ENCODE results near the gene FER1L5. TPM values are rescaled to one million over a fixed set of nuclear protein-coding genes. Genes with fewer than 3 reads are reported as not detected.

The FER1L5 gene
- total and polyA plus RNA-seq, 9 of the 15 experiments (the other 6 are each of a cell fraction or from before 2014, with no cell fraction given) = 0.01 TPM; not detected in 6

DNA sequence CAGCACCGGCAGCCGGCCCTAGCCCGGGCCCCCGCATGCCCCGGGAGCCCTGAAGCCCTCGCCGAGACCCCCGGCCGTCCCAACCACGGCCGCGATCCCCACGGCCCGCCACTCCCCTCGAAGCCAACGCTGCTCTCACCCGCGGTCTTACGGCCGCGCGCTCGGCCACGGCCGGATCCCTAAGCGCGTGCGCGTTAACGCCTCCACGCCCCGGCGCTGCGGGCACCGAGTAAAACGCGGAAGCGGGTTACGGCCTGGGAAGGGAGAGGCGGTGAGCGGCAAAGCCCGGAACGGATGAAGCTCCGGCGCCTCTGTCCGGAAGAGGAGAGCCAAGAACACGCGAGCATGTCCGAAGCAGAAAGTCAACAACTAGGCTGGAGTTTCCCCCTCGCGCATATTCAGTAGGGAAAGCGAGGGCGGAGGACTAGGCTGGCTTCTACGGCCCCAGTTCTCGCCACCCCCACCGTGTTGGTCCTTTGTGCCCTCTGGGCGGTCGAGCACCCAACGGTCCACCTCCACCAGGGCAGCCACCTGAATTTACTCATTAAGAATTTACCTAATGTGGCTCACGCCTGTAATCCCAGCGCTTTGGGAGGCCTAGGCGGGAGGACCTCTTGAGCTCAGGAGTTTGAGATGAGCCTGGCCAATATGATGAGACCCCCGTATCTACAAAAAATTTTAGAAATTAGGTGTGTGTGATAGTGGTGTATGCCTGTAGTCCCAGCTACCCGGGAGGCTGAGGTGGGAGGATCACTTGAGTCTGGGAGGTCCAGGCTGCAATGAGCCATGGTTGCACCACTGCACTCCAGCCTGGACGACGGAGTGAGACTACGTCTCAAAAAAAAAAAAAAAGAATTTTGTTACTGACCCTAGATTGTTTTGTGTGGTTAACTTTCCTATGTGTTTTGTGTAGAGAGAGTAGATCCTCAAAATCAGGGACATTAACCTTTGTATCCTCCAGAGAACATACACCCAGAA is 4.1 kb upstream of the FER1L5 start, which contains the start of gene KANSL3 (continued):
- TF ChIP-seq ZNF830 (CRISPR knock-in tag; IDR thresholded peaks at IDR 0.05) (0 out of 2 replicates have a peak, but pooled peaks have one; percentile 33), JUN (IDR thresholded peaks at IDR 0.05; ENCODE audit: borderline replicate concordance, low read depth, low read length) (no peak), JUN (CRISPR knock-in tag; IDR thresholded peaks at IDR 0.05; ENCODE audit: borderline replicate concordance) (peak; percentile 58; the same call in 1 of the 2 replicates), KLF1 (tag; IDR thresholded peaks at IDR 0.05) (0 out of 2 replicates have a peak, but pooled peaks have one; percentile 64), ZNF253 (CRISPR knock-in tag; conservative IDR thresholded peaks at IDR 0.05) (no peak), ZNF347 (CRISPR knock-in tag; IDR thresholded peaks at IDR 0.05; ENCODE audit: low read depth) (no peak), ZNF3 (CRISPR knock-in tag; IDR thresholded peaks at IDR 0.05) (no peak), MED1 (CRISPR knock-in tag; IDR thresholded peaks at IDR 0.05; ENCODE audit: borderline replicate concordance) (no peak), MIER1 (IDR thresholded peaks at IDR 0.05; ENCODE audit: low read depth) (no peak), ZSCAN32 (CRISPR knock-in tag; IDR thresholded peaks at IDR 0.05) (no peak)
- TF ChIP-seq, protein P1, sequence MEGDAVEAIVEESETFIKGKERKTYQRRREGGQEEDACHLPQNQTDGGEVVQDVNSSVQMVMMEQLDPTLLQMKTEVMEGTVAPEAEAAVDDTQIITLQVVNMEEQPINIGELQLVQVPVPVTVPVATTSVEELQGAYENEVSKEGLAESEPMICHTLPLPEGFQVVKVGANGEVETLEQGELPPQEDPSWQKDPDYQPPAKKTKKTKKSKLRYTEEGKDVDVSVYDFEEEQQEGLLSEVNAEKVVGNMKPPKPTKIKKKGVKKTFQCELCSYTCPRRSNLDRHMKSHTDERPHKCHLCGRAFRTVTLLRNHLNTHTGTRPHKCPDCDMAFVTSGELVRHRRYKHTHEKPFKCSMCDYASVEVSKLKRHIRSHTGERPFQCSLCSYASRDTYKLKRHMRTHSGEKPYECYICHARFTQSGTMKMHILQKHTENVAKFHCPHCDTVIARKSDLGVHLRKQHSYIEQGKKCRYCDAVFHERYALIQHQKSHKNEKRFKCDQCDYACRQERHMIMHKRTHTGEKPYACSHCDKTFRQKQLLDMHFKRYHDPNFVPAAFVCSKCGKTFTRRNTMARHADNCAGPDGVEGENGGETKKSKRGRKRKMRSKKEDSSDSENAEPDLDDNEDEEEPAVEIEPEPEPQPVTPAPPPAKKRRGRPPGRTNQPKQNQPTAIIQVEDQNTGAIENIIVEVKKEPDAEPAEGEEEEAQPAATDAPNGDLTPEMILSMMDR (IDR thresholded peaks at IDR 0.05 in 2 of 3, conservative IDR thresholded peaks at IDR 0.05 in 1 of 3; ENCODE audit: insufficient read depth in 2 of 3, low read depth in 1 of 3, low read length in 3 of 3) = peak in 1 of 3 experiments; percentile 16; a peak in 2 of 6 replicates
- TF ChIP-seq, protein P2, sequence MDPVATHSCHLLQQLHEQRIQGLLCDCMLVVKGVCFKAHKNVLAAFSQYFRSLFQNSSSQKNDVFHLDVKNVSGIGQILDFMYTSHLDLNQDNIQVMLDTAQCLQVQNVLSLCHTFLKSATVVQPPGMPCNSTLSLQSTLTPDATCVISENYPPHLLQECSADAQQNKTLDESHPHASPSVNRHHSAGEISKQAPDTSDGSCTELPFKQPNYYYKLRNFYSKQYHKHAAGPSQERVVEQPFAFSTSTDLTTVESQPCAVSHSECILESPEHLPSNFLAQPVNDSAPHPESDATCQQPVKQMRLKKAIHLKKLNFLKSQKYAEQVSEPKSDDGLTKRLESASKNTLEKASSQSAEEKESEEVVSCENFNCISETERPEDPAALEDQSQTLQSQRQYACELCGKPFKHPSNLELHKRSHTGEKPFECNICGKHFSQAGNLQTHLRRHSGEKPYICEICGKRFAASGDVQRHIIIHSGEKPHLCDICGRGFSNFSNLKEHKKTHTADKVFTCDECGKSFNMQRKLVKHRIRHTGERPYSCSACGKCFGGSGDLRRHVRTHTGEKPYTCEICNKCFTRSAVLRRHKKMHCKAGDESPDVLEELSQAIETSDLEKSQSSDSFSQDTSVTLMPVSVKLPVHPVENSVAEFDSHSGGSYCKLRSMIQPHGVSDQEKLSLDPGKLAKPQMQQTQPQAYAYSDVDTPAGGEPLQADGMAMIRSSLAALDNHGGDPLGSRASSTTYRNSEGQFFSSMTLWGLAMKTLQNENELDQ (CRISPR knock-in tag; IDR thresholded peaks at IDR 0.05; ENCODE audit: borderline replicate concordance) = peak; percentile 71; the same call in 1 of the 2 replicates
- TF ChIP-seq, protein P3, sequence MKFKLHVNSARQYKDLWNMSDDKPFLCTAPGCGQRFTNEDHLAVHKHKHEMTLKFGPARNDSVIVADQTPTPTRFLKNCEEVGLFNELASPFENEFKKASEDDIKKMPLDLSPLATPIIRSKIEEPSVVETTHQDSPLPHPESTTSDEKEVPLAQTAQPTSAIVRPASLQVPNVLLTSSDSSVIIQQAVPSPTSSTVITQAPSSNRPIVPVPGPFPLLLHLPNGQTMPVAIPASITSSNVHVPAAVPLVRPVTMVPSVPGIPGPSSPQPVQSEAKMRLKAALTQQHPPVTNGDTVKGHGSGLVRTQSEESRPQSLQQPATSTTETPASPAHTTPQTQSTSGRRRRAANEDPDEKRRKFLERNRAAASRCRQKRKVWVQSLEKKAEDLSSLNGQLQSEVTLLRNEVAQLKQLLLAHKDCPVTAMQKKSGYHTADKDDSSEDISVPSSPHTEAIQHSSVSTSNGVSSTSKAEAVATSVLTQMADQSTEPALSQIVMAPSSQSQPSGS (CRISPR knock-in tag; IDR thresholded peaks at IDR 0.05) = no peak
- TF ChIP-seq, protein P4, sequence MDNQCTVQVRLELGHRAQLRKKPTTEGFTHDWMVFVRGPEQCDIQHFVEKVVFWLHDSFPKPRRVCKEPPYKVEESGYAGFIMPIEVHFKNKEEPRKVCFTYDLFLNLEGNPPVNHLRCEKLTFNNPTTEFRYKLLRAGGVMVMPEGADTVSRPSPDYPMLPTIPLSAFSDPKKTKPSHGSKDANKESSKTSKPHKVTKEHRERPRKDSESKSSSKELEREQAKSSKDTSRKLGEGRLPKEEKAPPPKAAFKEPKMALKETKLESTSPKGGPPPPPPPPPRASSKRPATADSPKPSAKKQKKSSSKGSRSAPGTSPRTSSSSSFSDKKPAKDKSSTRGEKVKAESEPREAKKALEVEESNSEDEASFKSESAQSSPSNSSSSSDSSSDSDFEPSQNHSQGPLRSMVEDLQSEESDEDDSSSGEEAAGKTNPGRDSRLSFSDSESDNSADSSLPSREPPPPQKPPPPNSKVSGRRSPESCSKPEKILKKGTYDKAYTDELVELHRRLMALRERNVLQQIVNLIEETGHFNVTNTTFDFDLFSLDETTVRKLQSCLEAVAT (IDR thresholded peaks at IDR 0.05) = 0 out of 4 replicates have a peak, but pooled peaks of 1 of the 2 experiments have one; percentile 23
- TF ChIP-seq, protein P5, sequence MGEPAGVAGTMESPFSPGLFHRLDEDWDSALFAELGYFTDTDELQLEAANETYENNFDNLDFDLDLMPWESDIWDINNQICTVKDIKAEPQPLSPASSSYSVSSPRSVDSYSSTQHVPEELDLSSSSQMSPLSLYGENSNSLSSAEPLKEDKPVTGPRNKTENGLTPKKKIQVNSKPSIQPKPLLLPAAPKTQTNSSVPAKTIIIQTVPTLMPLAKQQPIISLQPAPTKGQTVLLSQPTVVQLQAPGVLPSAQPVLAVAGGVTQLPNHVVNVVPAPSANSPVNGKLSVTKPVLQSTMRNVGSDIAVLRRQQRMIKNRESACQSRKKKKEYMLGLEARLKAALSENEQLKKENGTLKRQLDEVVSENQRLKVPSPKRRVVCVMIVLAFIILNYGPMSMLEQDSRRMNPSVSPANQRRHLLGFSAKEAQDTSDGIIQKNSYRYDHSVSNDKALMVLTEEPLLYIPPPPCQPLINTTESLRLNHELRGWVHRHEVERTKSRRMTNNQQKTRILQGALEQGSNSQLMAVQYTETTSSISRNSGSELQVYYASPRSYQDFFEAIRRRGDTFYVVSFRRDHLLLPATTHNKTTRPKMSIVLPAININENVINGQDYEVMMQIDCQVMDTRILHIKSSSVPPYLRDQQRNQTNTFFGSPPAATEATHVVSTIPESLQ (CRISPR knock-in tag; IDR thresholded peaks at IDR 0.05) = no peak
